Astrocyte of the cerebellum (primary cell): ENCODE data around the gene GDI1.

Experiments used
- DNase-seq: peaks from one replicate; pipeline ENCODE4 v3.0.0-alpha.2; 2011; ENCODE audit warnings: low read depth
- H3K4me3 ChIP-seq: 2 replicates; pipeline ENCODE4 v1.5.1; 2011; ENCODE audit warnings: mild to moderate bottlenecking, low read depth, low read length, moderate library complexity
- CTCF ChIP-seq: IDR thresholded peaks from 2 replicates; pipeline ENCODE4 v1.5.1; 2012; ENCODE audit warnings: low read length, low read depth, moderate library complexity, mild to moderate bottlenecking; ENCODE audit errors: missing control alignments
- in situ Hi-C: cut with HindIII; loops from 2 replicates; pipeline ENCODE4 v1.10.0; 2017; ENCODE audit warnings: low sequenced_read_pairs

The GDI1 gene

GRCh38 chrX:154403192-154403591 lies 33.8 kb upstream of the GDI1 start:
- in situ Hi-C loops = no loop called here
- no peak overlapping the region for H3K4me3 ChIP-seq

GRCh38 chrX:154403858-154404257 lies 33.1 kb upstream of the GDI1 start:
- no peak for DNase-seq
- H3K4me3 ChIP-seq = no peak overlapping the region
- TF ChIP-seq CTCF = no peak
- in situ Hi-C loops = no loop called here

More at GRCh38 chrX:154403192-154403591, 33.8 kb upstream of the GDI1 start:
- TF ChIP-seq CTCF = no peak
- no peak for DNase-seq

- TF ChIP-seq CTCF = no peak
- in situ Hi-C loops = no loop called here
- DNase-seq = no peak
- no peak overlapping the region for H3K4me3 ChIP-seq
Observed at GRCh38 chrX:154404625-154405192, 32.2 kb upstream of the GDI1 start.

GRCh38 chrX:154408659-154409221 lies 28.2 kb upstream of the GDI1 start:
- in situ Hi-C loops = no loop called here
- TF ChIP-seq CTCF = no peak
- H3K4me3 ChIP-seq = peak overlapping the region; percentile 45
- DNase-seq = no peak

GRCh38 chrX:154409222-154409871 lies 27.6 kb upstream of the GDI1 start, which contains the start of gene DNASE1L1:
Gene DNASE1L1 (minus strand): TSS chrX:154409254. CDS start chrX:154405568, 3,686 bp downstream.
- DNase-seq = peak; percentile 62
- in situ Hi-C loops = no loop called here
- no peak for TF ChIP-seq CTCF
- peak within 1 kb of the TSS; percentile 45 for H3K4me3 ChIP-seq

- TF ChIP-seq CTCF = no peak
- H3K4me3 ChIP-seq = peak overlapping the region; percentile 59
- no peak for DNase-seq
- in situ Hi-C loops = no loop called here
Observed at GRCh38 chrX:154411981-154412340, 25.0 kb upstream of the GDI1 start.
